H9 (cell line): ENCODE results near the gene PACSIN3. TPM values are rescaled to one million over a fixed set of nuclear protein-coding genes. Genes with fewer than 3 reads are reported as not detected.

ENCODE experiments used
- DNase-seq: peaks from one replicate; pipeline ENCODE4 v3.0.0-alpha.2; 2017
- H2AFZ ChIP-seq: one replicate; pipeline ENCODE4 v1.6.1; 2013; ENCODE audit warnings: mild to moderate bottlenecking, low read length, control low read depth, moderate library complexity
- H2AK5ac ChIP-seq: 2 replicates; pipeline ENCODE4 v1.6.1; 2013; ENCODE audit warnings: low read length, control low read depth, mixed read lengths; ENCODE audit not compliant: insufficient read length
- H2BK120ac ChIP-seq: one replicate; pipeline ENCODE4 v1.6.1; 2013; ENCODE audit warnings: low read depth, mild to moderate bottlenecking, low read length, control low read depth, inconsistent platforms; ENCODE audit not compliant: poor library complexity, severe bottlenecking
- H2BK12ac ChIP-seq: 2 replicates; pipeline ENCODE4 v1.6.1; 2013; ENCODE audit warnings: low read length, control low read depth, mixed read lengths, low read depth; ENCODE audit not compliant: insufficient read length
- H2BK15ac ChIP-seq: 2 replicates; pipeline ENCODE4 v1.6.1; 2013; ENCODE audit warnings: low read depth, low read length, control low read depth
- H2BK20ac ChIP-seq: one replicate; pipeline ENCODE4 v1.6.1; 2013; ENCODE audit warnings: low read depth, mild to moderate bottlenecking, low read length, control low read depth, inconsistent platforms; ENCODE audit not compliant: poor library complexity, severe bottlenecking
- H2BK5ac ChIP-seq: 2 replicates; pipeline ENCODE4 v1.6.1; 2013; ENCODE audit warnings: low read length, control low read depth, mixed read lengths; ENCODE audit not compliant: insufficient read length
- H3K14ac ChIP-seq: 2 replicates; pipeline ENCODE4 v1.6.1; 2013; ENCODE audit warnings: low read length, control low read depth; ENCODE audit not compliant: insufficient read depth
- H3K18ac ChIP-seq: 2 replicates; pipeline ENCODE4 v1.6.1; 2013; ENCODE audit warnings: low read depth, mild to moderate bottlenecking, mixed read lengths, low read length, control low read depth; ENCODE audit not compliant: insufficient read length
- H3K23ac ChIP-seq: 2 replicates; pipeline ENCODE4 v1.6.1; 2013; ENCODE audit warnings: low read length, control low read depth, mixed read lengths, low read depth; ENCODE audit not compliant: insufficient read length
- H3K23me2 ChIP-seq: 2 replicates; pipeline ENCODE4 v1.6.1; 2013; ENCODE audit warnings: low read depth, mild to moderate bottlenecking, mixed read lengths, low read length, control low read depth; ENCODE audit not compliant: insufficient read length, poor library complexity, severe bottlenecking
- H3K27ac ChIP-seq: 2 replicates; pipeline ENCODE4 v1.5.1; 2013; ENCODE audit warnings: low read length, control low read depth, mixed read lengths, low read depth; ENCODE audit not compliant: insufficient read length
- H3K27me3 ChIP-seq: 2 replicates; pipeline ENCODE4 v1.6.1; 2013; ENCODE audit warnings: low read length, control low read depth, inconsistent platforms; ENCODE audit not compliant: insufficient read depth
- H3K4ac ChIP-seq: 2 replicates; pipeline ENCODE4 v1.6.1; 2013; ENCODE audit warnings: low read depth, mild to moderate bottlenecking, control low read depth, inconsistent platforms, low read length, moderate library complexity
- H3K4me1 ChIP-seq: 2 replicates; pipeline ENCODE4 v1.6.1; 2013; ENCODE audit warnings: low read length, control low read depth, inconsistent platforms; ENCODE audit not compliant: insufficient read depth
- H3K4me2 ChIP-seq: 2 replicates; pipeline ENCODE4 v1.6.1; 2013; ENCODE audit warnings: low read length, control low read depth, mixed read lengths; ENCODE audit not compliant: insufficient read length, insufficient read depth
- H3K56ac ChIP-seq: 2 replicates; pipeline ENCODE4 v1.6.1; 2013; ENCODE audit warnings: low read depth, mild to moderate bottlenecking, mixed read lengths, low read length, control low read depth; ENCODE audit not compliant: insufficient read length
- H3K79me1 ChIP-seq: 2 replicates; pipeline ENCODE4 v1.6.1; 2013; ENCODE audit warnings: low read depth, mild to moderate bottlenecking, moderate library complexity, low read length, control low read depth, inconsistent platforms; ENCODE audit not compliant: insufficient read depth, poor library complexity, severe bottlenecking
- H3K79me2 ChIP-seq: 2 replicates; pipeline ENCODE4 v1.6.1; 2013; ENCODE audit warnings: low read length, control low read depth, inconsistent platforms; ENCODE audit not compliant: insufficient read depth
- H3K9ac ChIP-seq: 2 replicates; pipeline ENCODE4 v1.6.1; 2013; ENCODE audit warnings: low read length, control low read depth, mixed read lengths; ENCODE audit not compliant: insufficient read length; ENCODE audit errors: extremely low read depth
- H3K9me3 ChIP-seq: one replicate; pipeline ENCODE4 v1.6.1; 2013; ENCODE audit warnings: low read depth, low read length, inconsistent platforms; ENCODE audit not compliant: control insufficient read depth
- H3T11ph ChIP-seq: one replicate; pipeline ENCODE4 v1.6.1; 2013; ENCODE audit warnings: mild to moderate bottlenecking, low read length, control low read depth, inconsistent platforms
- H4K20me1 ChIP-seq: one replicate; pipeline ENCODE4 v1.6.1; 2013; ENCODE audit not compliant: control insufficient read depth, insufficient read length, insufficient read depth
- H4K5ac ChIP-seq: 2 replicates; pipeline ENCODE4 v1.6.1; 2013; ENCODE audit warnings: low read depth, mild to moderate bottlenecking, mixed read lengths, low read length, control low read depth; ENCODE audit not compliant: insufficient read length
- H4K8ac ChIP-seq: replicated peaks from 2 replicates; pipeline ENCODE4 v1.6.1; 2013; ENCODE audit warnings: low read length, control low read depth, mixed read lengths, low read depth; ENCODE audit not compliant: insufficient read length
- H4K91ac ChIP-seq: 2 replicates; pipeline ENCODE4 v1.6.1; 2013; ENCODE audit warnings: low read depth, mild to moderate bottlenecking, moderate library complexity, mixed read lengths, low read length, control low read depth; ENCODE audit not compliant: insufficient read length
- H3K27ac Mint-ChIP-seq, 3 experiments: 2 replicates in 2 of 3; 3 replicates in 1 of 3; pipeline ENCODE4 v1.8.0; 2020 to 2021; ENCODE audit warnings: mixed read lengths in 3 of 3, mild to moderate bottlenecking in 1 of 3, moderate library complexity in 1 of 3
- H3K27me3 Mint-ChIP-seq: 2 replicates; pipeline ENCODE4 v1.8.0; 2021; ENCODE audit warnings: low read depth, mild to moderate bottlenecking, moderate library complexity, mixed read lengths
- H3K36me3 Mint-ChIP-seq, 3 experiments: 2 replicates in 2 of 3; 3 replicates in 1 of 3; pipeline ENCODE4 v1.8.0; 2020 to 2021; ENCODE audit warnings: low read depth in 3 of 3, mixed read lengths in 3 of 3; ENCODE audit not compliant: insufficient read depth in 1 of 3
- H3K4me1 Mint-ChIP-seq, 2 experiments: 2 replicates each; pipeline ENCODE4 v1.8.0; 2020; ENCODE audit warnings: mixed read lengths in 2 of 2
- H3K4me3 Mint-ChIP-seq, 2 experiments: 2 replicates in 1 of 2; 3 replicates in 1 of 2; pipeline ENCODE4 v1.8.0; 2020 to 2021; ENCODE audit warnings: mild to moderate bottlenecking in 2 of 2, mixed read lengths in 2 of 2, moderate library complexity in 1 of 2
- H3K9me3 Mint-ChIP-seq, 2 experiments: 2 replicates in 1 of 2; 3 replicates in 1 of 2; pipeline ENCODE4 v1.8.0; 2020; ENCODE audit warnings: mild to moderate bottlenecking in 2 of 2, mixed read lengths in 2 of 2, moderate library complexity in 1 of 2
- CTCF ChIP-seq: fragments of 200-600 bp; sonication (generic); conservative IDR thresholded peaks from 3 replicates; pipeline ENCODE4 v1.8.0; 2021; ENCODE audit warnings: antibody characterized with exemption, mild to moderate bottlenecking
- WGBS: extraction: QIAGEN DNeasy Blood & Tissue Kit; methylation state at CpG from one replicate; pipeline ENCODE4 v1.1.7; 2013; ENCODE audit warnings: missing lambda C conversion rate, low lambda C conversion rate, mixed read lengths; ENCODE audit not compliant: insufficient read length; ENCODE audit errors: extremely low coverage; 5-methylcytosine and 5-hydroxymethylcytosine counted together
- total RNA-seq: library from RNA; stranded (reverse); gene quantifications from 2 replicates; pipeline ENCODE4 v1.2.1, GENCODE V29; 2021

The PACSIN3 gene
- total RNA-seq, 1 experiment from 2014 or later: 63.0 TPM

- H3K27ac Mint-ChIP-seq: peak within 1 kb of the TSS; percentile 99 to 100 (median 100)
- peaks cover 19 to 21% of the 10 kb centered on the region in 2 experiments for H3K4me1 Mint-ChIP-seq
- H3K9me3 Mint-ChIP-seq: no peaks in the 10 kb centered on the region
- Histone ChIP-seq H2BK5ac (peak within 1 kb of the TSS; percentile 74), H2AK5ac (no peak within 1 kb of the TSS), H2BK12ac (no peak within 1 kb of the TSS), H3K4ac (peak within 1 kb of the TSS; percentile 35), H4K20me1 (no peaks in the 10 kb centered on the region), H3K14ac (peak within 1 kb of the TSS; percentile 97), H3K4me2 (peak within 1 kb of the TSS; percentile 100), H3K4me1 (peaks cover 5% of the 10 kb centered on the region; the same call in 1 of the 2 replicates), H3K9me3 (no peaks in the 10 kb centered on the region), H4K5ac (peak within 1 kb of the TSS; percentile 64), H2AFZ (no peak within 1 kb of the TSS), H2BK20ac (no peak within 1 kb of the TSS), H2BK15ac (no peak within 1 kb of the TSS), H3K27me3 (no peaks in the 10 kb centered on the region), H3K18ac (peak within 1 kb of the TSS; percentile 84), H3T11ph (no peak within 1 kb of the TSS), H3K79me2 (peaks cover 15% of the 10 kb centered on the region; the same call in 1 of the 2 replicates), H3K79me1 (peaks cover 9% of the 10 kb centered on the region), H4K91ac (peak within 1 kb of the TSS; percentile 60), H3K9ac (peak within 1 kb of the TSS; percentile 98), H2BK120ac (peak within 1 kb of the TSS; percentile 79), H3K23me2 (peaks cover 8% of the 10 kb centered on the region), H3K27ac (peak within 1 kb of the TSS; percentile 4), H3K56ac (no peak within 1 kb of the TSS), H4K8ac (peak within 1 kb of the TSS; percentile 70), H3K23ac (no peak within 1 kb of the TSS)
- H3K36me3 Mint-ChIP-seq: peaks cover 6 to 52% (median 43%) of the 10 kb centered on the region in 3 experiments; a peak in 6 of 7 replicates
- no peaks in the 10 kb centered on the region for H3K27me3 Mint-ChIP-seq
- H3K4me3 Mint-ChIP-seq: peak within 1 kb of the TSS; percentile 98
- DNase-seq: peak; percentile 95
- no CpG with 5 or more reads among the region's 89 CpGs for WGBS
- TF ChIP-seq CTCF: no peak
Measured at GRCh38 chr11:47176328-47177228, 9.7 kb downstream of the PACSIN3 start, which contains the start of gene ARFGAP2. Gene ARFGAP2 (minus strand): TSS chr11:47176879. CDS start chr11:47176853, 26 bp downstream.
